SK-N-SH (cell line): ENCODE results near the gene PELI3. TPM values are rescaled to one million over a fixed set of nuclear protein-coding genes. Genes with fewer than 3 reads are reported as not detected.
A peak's percentile ranks its signal among the peaks of the same experiment; 100 is the strongest.

Source experiments
- CTCF ChIA-PET: fragments of 300-600, 350-600 bp; formaldehyde crosslinking; extraction: SDS; loops from one replicate; lab custom pipeline; 2021; lab: Yijun Ruan, JAX
- POLR2A ChIA-PET: fragments of 350-600 bp; sonication (Branson Sonifier 250); formaldehyde crosslinking; extraction: SDS; loops from one replicate; lab custom pipeline; 2020; ENCODE audit warnings: antibody characterized with exemption, inconsistent platforms; lab: Yijun Ruan, JAX
- DNase-seq: peaks from one replicate; pipeline ENCODE4 v3.0.0; 2012
- H2AFZ ChIP-seq: fragments of 200-600 bp; sonication (generic); 2 replicates; pipeline ENCODE4 v1.8.1; 2016; ENCODE audit warnings: antibody characterized with exemption, mild to moderate bottlenecking, low read depth
- H3F3A ChIP-seq: fragments of 200-600 bp; sonication (generic); replicated peaks from 2 replicates; pipeline ENCODE3; 2016; ENCODE audit warnings: antibody characterized with exemption, mild to moderate bottlenecking; ENCODE audit not compliant: insufficient read depth
- H3K27ac ChIP-seq, 2 experiments: fragments of 200-500 bp in 1 of 2; fragments of 200-600 bp in 1 of 2; sonication (Bioruptor generic) in 1 of 2; sonication (generic), shearing (Covaris generic) in 1 of 2; 2 replicates each; pipeline versions ENCODE4 v1.5.1 to v1.6.1; 2014 to 2016; ENCODE audit warnings: low read depth in 2 of 2, inconsistent platforms in 1 of 2, low read length in 1 of 2, mild to moderate bottlenecking in 1 of 2, mixed read lengths in 1 of 2
- H3K27me3 ChIP-seq: fragments of 200-600 bp; sonication (generic), shearing (Covaris generic); 2 replicates; pipeline ENCODE4 v1.6.1; 2016; ENCODE audit warnings: mixed run types; ENCODE audit not compliant: insufficient read depth
- H3K36me3 ChIP-seq, 2 experiments: fragments of 200-500 bp in 1 of 2; fragments of 200-600 bp in 1 of 2; sonication (Bioruptor generic) in 1 of 2; sonication (generic) in 1 of 2; replicated peaks in 1 of 2; 2 replicates each; pipeline versions ENCODE3 to v1.5.1; 2014 to 2016; ENCODE audit warnings: low read length in 1 of 2, mild to moderate bottlenecking in 1 of 2; ENCODE audit not compliant: insufficient read depth in 2 of 2, control insufficient read depth in 1 of 2
- H3K4me1 ChIP-seq, 2 experiments: fragments of 200-500 bp in 1 of 2; fragments of 200-600 bp in 1 of 2; sonication (Bioruptor generic) in 1 of 2; sonication (generic), shearing (Covaris generic) in 1 of 2; 2 replicates each; pipeline versions ENCODE4 v1.5.1 to v1.6.1; 2014 to 2016; ENCODE audit warnings: low read depth in 1 of 2, low read length in 1 of 2, mixed run types in 1 of 2; ENCODE audit not compliant: insufficient read depth in 2 of 2, control insufficient read depth in 1 of 2
- H3K4me2 ChIP-seq: fragments of 200-600 bp; sonication (generic), shearing (Covaris generic); 2 replicates; pipeline ENCODE4 v1.6.1; 2017; ENCODE audit warnings: mixed run types
- H3K4me3 ChIP-seq, 2 experiments: fragments of 200-500 bp in 1 of 2; fragments of 200-600 bp in 1 of 2; sonication (Bioruptor generic) in 1 of 2; sonication (generic), shearing (Covaris generic) in 1 of 2; 2 replicates each; pipeline versions ENCODE4 v1.5.1 to v1.8.1; 2014 to 2016; ENCODE audit warnings: low read depth in 2 of 2, inconsistent platforms in 1 of 2, low read length in 1 of 2, mild to moderate bottlenecking in 1 of 2, mixed read lengths in 1 of 2, moderate library complexity in 1 of 2
- H3K79me2 ChIP-seq: fragments of 200-600 bp; sonication (generic); 2 replicates; pipeline ENCODE4 v1.8.1; 2017; ENCODE audit warnings: mild to moderate bottlenecking; ENCODE audit not compliant: insufficient read depth
- H3K9ac ChIP-seq: fragments of 200-600 bp; sonication (generic); 2 replicates; pipeline ENCODE4 v1.6.1; 2017; ENCODE audit warnings: mixed run types
- H3K9me2 ChIP-seq: fragments of 200-600 bp; sonication (generic); 2 replicates; pipeline ENCODE4 v1.6.1; 2017; ENCODE audit warnings: mixed run types
- H3K9me3 ChIP-seq: fragments of 200-600 bp; sonication (generic); 2 replicates; pipeline ENCODE4 v1.6.1; 2017; ENCODE audit warnings: mixed run types, mild to moderate bottlenecking, moderate library complexity
- H4K20me1 ChIP-seq: fragments of 200-600 bp; sonication (generic); 2 replicates; pipeline ENCODE4 v1.6.1; 2017; ENCODE audit warnings: mild to moderate bottlenecking, mixed run types; ENCODE audit not compliant: insufficient read depth
- CHD2 ChIP-seq: fragments of 150-350 bp; IDR thresholded peaks from 2 replicates; pipeline ENCODE4 v1.6.1; 2018; ENCODE audit warnings: low read length; ENCODE audit not compliant: partially characterized antibody
- ELF1 ChIP-seq: IDR thresholded peaks from 2 replicates; pipeline ENCODE4 v1.4.0; 2012
- EP300 ChIP-seq, 2 experiments: IDR thresholded peaks; 2 replicates each; pipeline versions ENCODE4 v1.4.0 to v1.6.1; 2012; ENCODE audit warnings: borderline replicate concordance in 1 of 2, low read depth in 1 of 2, low read length in 1 of 2
- EZH2phosphoT487 ChIP-seq: fragments of 200-600 bp; sonication (generic); IDR thresholded peaks from 2 replicates; pipeline ENCODE4 v1.6.1; 2017; ENCODE audit warnings: low read depth, mixed run types, mild to moderate bottlenecking, antibody characterized with exemption, moderate library complexity, borderline replicate concordance
- FOSL2 ChIP-seq: IDR thresholded peaks from 2 replicates; pipeline ENCODE4 v1.4.0; 2012; ENCODE audit warnings: low read depth, mild to moderate bottlenecking, moderate library complexity, borderline replicate concordance
- FOXJ3 ChIP-seq: sonication (generic); formaldehyde crosslinking; IDR thresholded peaks from 2 replicates; pipeline ENCODE4 v1.5.1; 2020; ENCODE audit warnings: mild to moderate bottlenecking, missing genetic modification reagents
- GABPA ChIP-seq: IDR thresholded peaks from 2 replicates; pipeline ENCODE4 v1.4.0; 2012; ENCODE audit warnings: low read depth, mild to moderate bottlenecking
- MAX ChIP-seq: IDR thresholded peaks from 2 replicates; pipeline ENCODE4 v1.4.0; 2012; ENCODE audit warnings: low read depth
- MXI1 ChIP-seq: IDR thresholded peaks from 2 replicates; pipeline ENCODE4 v1.6.1; 2012; ENCODE audit warnings: mild to moderate bottlenecking, low read depth, low read length, improper control_type of control experiment
- NFIC ChIP-seq: IDR thresholded peaks from 2 replicates; pipeline ENCODE4 v1.4.0; 2012; ENCODE audit warnings: borderline replicate concordance
- RFX5 ChIP-seq: IDR thresholded peaks from 2 replicates; pipeline ENCODE4 v1.6.1; 2012; ENCODE audit warnings: mild to moderate bottlenecking, improper control_type of control experiment, low read length
- RXRA ChIP-seq: IDR thresholded peaks from 2 replicates; pipeline ENCODE4 v1.4.0; 2012; ENCODE audit warnings: low read depth, mild to moderate bottlenecking, borderline replicate concordance
- TAF1 ChIP-seq: IDR thresholded peaks from 2 replicates; pipeline ENCODE4 v1.6.1; 2012; ENCODE audit warnings: low read depth, mild to moderate bottlenecking, low read length, moderate library complexity, borderline replicate concordance
- TEAD4 ChIP-seq: IDR thresholded peaks from 2 replicates; pipeline ENCODE4 v1.4.0; 2012; ENCODE audit warnings: mild to moderate bottlenecking, borderline replicate concordance; ENCODE audit not compliant: insufficient read depth
- YY1 ChIP-seq: IDR thresholded peaks from 2 replicates; pipeline ENCODE4 v1.4.0; 2012; ENCODE audit warnings: low read depth, mild to moderate bottlenecking
- WGBS: methylation state at CpG from one replicate; pipeline ENCODE4 v1.1.6; 2017; ENCODE audit warnings: low lambda C conversion rate; 5-methylcytosine and 5-hydroxymethylcytosine counted together
- polyA plus RNA-seq, 3 experiments: library from polyadenylated mRNA; depleted of rRNA; stranded (reverse); fragments of >200 nt; gene quantifications; 2 replicates each; pipeline ENCODE4 v1.2.3, GENCODE V29; 2012
- TF ChIP-seq, protein P1 (sequence below): IDR thresholded peaks from 2 replicates; pipeline ENCODE4 v1.4.0; 2012; ENCODE audit warnings: low read depth, borderline replicate concordance
- TF ChIP-seq, protein P2 (sequence below): IDR thresholded peaks from 2 replicates; pipeline ENCODE4 v1.4.0; 2012; ENCODE audit warnings: low read depth, borderline replicate concordance

The PELI3 gene
- polyA plus RNA-seq, 1 of the 3 experiments (the other 2 are of a cell fraction): 7.0 TPM

GRCh38 chr11:66432597-66432996 is 34.1 kb upstream of the PELI3 start (continued):
- TF ChIP-seq MAX: no peak
- TF ChIP-seq, protein P1, sequence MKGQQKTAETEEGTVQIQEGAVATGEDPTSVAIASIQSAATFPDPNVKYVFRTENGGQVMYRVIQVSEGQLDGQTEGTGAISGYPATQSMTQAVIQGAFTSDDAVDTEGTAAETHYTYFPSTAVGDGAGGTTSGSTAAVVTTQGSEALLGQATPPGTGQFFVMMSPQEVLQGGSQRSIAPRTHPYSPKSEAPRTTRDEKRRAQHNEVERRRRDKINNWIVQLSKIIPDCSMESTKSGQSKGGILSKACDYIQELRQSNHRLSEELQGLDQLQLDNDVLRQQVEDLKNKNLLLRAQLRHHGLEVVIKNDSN: no peak
- TF ChIP-seq FOSL2: no peak
- no peak for TF ChIP-seq RFX5
- TF ChIP-seq TAF1: no peak

- peaks cover 0 to 5% of the 10 kb centered on the region in 2 experiments; a peak in 1 of 4 replicates for H3K4me1 ChIP-seq
- H4K20me1 ChIP-seq: no peaks in the 10 kb centered on the region
- peak overlapping the region; percentile 78 to 87 for H3K4me3 ChIP-seq
- H3F3A ChIP-seq: peaks cover 3% of the 10 kb centered on the region
- peak overlapping the region; percentile 63 to 91; a peak in 2 of 4 replicates for H3K27ac ChIP-seq
- H3K36me3 ChIP-seq: peaks cover 8 to 14% of the 10 kb centered on the region in 2 experiments
- 5% methylated on average over 12 of the region's 12 CpGs for WGBS
- no peaks in the 10 kb centered on the region for H3K9me2 ChIP-seq
- H3K79me2 ChIP-seq: peaks cover 6% of the 10 kb centered on the region; the same call in 1 of the 2 replicates
- ChIA-PET POLR2A (interaction anchor here (1.4 to 3.1 kb wide), 3 partner anchors 29 to 125 kb away, joined by 7 to 18 read pairs (median 8); partner anchors contain the start of genes DPP3 and PELI3), CTCF (interaction anchor here (1.0 to 4.5 kb wide), 16 partner anchors 7 to 240 kb away, joined by 3 to 56 read pairs (median 8); partner anchors contain the start of genes NPAS4, PELI3 and RBM4B)
- peak overlapping the region; percentile 79 for H3K9ac ChIP-seq
- H3K4me2 ChIP-seq: peak overlapping the region; percentile 87
- H3K27me3 ChIP-seq: peaks cover 20% of the 10 kb centered on the region; the same call in 1 of the 2 replicates
- peak overlapping the region; percentile 94 for H2AFZ ChIP-seq
- DNase-seq: no peak
- TF ChIP-seq RXRA (no peak), EP300 (IDR thresholded peaks at IDR 0.05; ENCODE audit: borderline replicate concordance in 1 of 2, low read depth in 1 of 2, low read length in 1 of 2) (no peak), RFX5 (no peak), MAX (no peak), ELF1 (no peak), TEAD4 (no peak)
- H3K9me3 ChIP-seq: no peaks in the 10 kb centered on the region
Observed at GRCh38 chr11:66437979-66438503, 28.7 kb upstream of the PELI3 start.

DNA sequence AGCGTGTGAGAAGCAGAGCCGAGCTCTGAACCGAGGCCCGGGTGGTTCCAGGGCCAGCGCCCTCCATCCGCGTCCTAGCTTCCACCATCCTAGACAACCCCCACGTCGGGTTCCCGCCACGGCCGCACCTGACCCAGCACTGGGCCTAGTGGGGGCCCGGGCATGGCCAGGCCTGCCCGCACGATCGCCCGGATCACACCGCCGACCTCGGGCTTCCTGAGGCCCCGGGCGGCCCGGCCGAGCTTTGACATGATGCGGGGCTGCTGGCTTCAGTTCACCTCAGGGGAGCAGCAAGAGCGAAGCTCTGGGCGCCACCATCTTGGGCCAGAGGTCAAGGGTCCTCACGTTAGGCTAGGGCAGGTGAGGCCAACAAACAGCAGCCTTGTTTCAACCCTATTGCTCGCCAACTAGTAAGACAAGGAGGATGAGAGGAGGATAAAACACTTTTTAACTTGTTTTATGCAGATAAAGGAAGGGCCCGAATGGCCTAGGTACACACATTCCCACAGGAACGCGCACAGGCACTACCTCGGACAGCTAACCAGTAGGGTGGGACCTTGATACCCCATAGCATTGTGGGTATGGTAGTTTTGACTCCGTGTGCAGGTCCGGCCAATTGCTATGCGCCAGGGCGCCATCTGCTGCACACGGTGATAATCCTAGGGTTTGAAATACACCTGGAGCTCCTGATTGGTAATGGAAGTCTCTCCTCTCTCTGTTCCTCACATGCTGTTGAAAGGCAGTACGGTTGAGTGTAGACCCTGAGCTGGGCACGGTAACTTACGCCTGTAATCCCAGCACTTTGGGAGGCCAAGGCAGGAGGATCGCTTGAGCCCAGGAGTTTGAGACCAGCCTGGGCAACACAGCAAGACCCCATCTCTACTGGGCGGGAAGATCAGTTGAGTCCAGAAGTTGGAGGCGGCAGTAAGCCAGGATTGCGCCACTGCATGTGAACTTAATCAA is 27.9 kb upstream of the PELI3 start, which contains the start of gene MRPL11:
MRPL11 (minus strand) TSS at position 345 of the 963 bp plus-strand sequence; CDS start at position 251, 94 bp downstream.
- no peaks in the 10 kb centered on the region for H3F3A ChIP-seq
- peak within 1 kb of the TSS; percentile 63 to 91 for H3K27ac ChIP-seq
- H4K20me1 ChIP-seq: no peaks in the 10 kb centered on the region
- no peaks in the 10 kb centered on the region for H3K9me2 ChIP-seq
- H3K4me2 ChIP-seq: peak within 1 kb of the TSS; percentile 87
- peaks cover 20% of the 10 kb centered on the region; the same call in 1 of the 2 replicates for H3K27me3 ChIP-seq
- peak within 1 kb of the TSS; percentile 78 to 87 for H3K4me3 ChIP-seq
- no peaks in the 10 kb centered on the region for H3K9me3 ChIP-seq
- DNase-seq: peak; percentile 98
- H3K9ac ChIP-seq: peak within 1 kb of the TSS; percentile 79
- peaks cover 6% of the 10 kb centered on the region; the same call in 1 of the 2 replicates for H3K79me2 ChIP-seq
- 7% methylated on average over 20 of the region's 45 CpGs for WGBS
- peaks cover 8 to 14% of the 10 kb centered on the region in 2 experiments for H3K36me3 ChIP-seq
- CTCF ChIA-PET: interaction anchor here (0.6 to 4.5 kb wide), 29 partner anchors 8 to 242 kb away, joined by 3 to 56 read pairs (median 5); partner anchors contain the start of genes BBS1, DPP3, NPAS4 and PELI3
- POLR2A ChIA-PET: interaction anchor here (0.7 to 3.1 kb wide), 5 partner anchors 21 to 1061 kb away, joined by 3 to 18 read pairs (median 7); partner anchors contain the start of genes DPP3 and PELI3
- H3K4me1 ChIP-seq: peaks cover 0 to 5% of the 10 kb centered on the region in 2 experiments; a peak in 1 of 4 replicates
- peak within 1 kb of the TSS; percentile 94 for H2AFZ ChIP-seq
- TF ChIP-seq, protein P2, sequence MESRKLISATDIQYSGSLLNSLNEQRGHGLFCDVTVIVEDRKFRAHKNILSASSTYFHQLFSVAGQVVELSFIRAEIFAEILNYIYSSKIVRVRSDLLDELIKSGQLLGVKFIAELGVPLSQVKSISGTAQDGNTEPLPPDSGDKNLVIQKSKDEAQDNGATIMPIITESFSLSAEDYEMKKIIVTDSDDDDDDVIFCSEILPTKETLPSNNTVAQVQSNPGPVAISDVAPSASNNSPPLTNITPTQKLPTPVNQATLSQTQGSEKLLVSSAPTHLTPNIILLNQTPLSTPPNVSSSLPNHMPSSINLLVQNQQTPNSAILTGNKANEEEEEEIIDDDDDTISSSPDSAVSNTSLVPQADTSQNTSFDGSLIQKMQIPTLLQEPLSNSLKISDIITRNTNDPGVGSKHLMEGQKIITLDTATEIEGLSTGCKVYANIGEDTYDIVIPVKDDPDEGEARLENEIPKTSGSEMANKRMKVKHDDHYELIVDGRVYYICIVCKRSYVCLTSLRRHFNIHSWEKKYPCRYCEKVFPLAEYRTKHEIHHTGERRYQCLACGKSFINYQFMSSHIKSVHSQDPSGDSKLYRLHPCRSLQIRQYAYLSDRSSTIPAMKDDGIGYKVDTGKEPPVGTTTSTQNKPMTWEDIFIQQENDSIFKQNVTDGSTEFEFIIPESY: no peak
- TF ChIP-seq MXI1: peak; percentile 86
- TF ChIP-seq EZH2phosphoT487: no peak
- peak; percentile 98 for TF ChIP-seq YY1
- TF ChIP-seq FOXJ3 (CRISPR knock-in tag): no peak
- TF ChIP-seq, protein P1: no peak
- no peak for TF ChIP-seq GABPA
- no peak for TF ChIP-seq NFIC
- TF ChIP-seq CHD2: peak; percentile 76
